ENCODE measurements around the gene PMM2.

The PMM2 gene

DNA sequence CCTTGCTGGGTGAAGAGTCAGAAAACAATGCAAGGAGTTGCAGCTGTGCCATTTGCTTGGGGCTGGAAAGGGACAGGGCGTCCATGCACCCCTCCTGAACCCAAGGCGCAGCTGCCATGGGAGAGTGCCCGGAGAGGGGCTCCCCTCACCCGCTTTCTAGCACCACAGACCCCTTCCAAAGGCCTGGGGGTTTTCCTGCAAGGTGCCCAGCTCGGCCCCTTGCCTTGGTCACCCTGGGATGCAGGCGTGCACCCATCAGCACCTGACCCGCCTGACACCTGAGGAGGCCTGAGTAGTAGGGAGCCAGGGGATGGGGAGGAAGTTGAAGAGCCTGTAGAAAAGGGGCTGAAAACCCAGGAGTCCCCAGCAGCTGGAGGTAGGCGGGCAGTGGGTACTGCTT lies 30.5 kb upstream of the PMM2 start:
- Histone ChIP-seq H3K4me3 (replicated peaks; ENCODE audit: insufficient read depth, low read length) (no peak overlapping the region), H3K27ac (replicated peaks) (no peak overlapping the region), H3K27me3 (ENCODE audit: insufficient read depth, poor library complexity, severe bottlenecking) (no peaks in the 10 kb centered on the region)
- TF ChIP-seq, protein P1, sequence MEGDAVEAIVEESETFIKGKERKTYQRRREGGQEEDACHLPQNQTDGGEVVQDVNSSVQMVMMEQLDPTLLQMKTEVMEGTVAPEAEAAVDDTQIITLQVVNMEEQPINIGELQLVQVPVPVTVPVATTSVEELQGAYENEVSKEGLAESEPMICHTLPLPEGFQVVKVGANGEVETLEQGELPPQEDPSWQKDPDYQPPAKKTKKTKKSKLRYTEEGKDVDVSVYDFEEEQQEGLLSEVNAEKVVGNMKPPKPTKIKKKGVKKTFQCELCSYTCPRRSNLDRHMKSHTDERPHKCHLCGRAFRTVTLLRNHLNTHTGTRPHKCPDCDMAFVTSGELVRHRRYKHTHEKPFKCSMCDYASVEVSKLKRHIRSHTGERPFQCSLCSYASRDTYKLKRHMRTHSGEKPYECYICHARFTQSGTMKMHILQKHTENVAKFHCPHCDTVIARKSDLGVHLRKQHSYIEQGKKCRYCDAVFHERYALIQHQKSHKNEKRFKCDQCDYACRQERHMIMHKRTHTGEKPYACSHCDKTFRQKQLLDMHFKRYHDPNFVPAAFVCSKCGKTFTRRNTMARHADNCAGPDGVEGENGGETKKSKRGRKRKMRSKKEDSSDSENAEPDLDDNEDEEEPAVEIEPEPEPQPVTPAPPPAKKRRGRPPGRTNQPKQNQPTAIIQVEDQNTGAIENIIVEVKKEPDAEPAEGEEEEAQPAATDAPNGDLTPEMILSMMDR (IDR thresholded peaks at IDR 0.05; ENCODE audit: insufficient read depth, low read length), result no peak
- TF ChIP-seq GABPA (IDR thresholded peaks at IDR 0.05; ENCODE audit: low read depth) (no peak), SPI1 (IDR thresholded peaks at IDR 0.05; ENCODE audit: borderline replicate concordance, low read depth) (no peak), POLR2AphosphoS5 (IDR thresholded peaks at IDR 0.05; ENCODE audit: low read depth) (no peak)
- TF ChIP-seq, protein P2, sequence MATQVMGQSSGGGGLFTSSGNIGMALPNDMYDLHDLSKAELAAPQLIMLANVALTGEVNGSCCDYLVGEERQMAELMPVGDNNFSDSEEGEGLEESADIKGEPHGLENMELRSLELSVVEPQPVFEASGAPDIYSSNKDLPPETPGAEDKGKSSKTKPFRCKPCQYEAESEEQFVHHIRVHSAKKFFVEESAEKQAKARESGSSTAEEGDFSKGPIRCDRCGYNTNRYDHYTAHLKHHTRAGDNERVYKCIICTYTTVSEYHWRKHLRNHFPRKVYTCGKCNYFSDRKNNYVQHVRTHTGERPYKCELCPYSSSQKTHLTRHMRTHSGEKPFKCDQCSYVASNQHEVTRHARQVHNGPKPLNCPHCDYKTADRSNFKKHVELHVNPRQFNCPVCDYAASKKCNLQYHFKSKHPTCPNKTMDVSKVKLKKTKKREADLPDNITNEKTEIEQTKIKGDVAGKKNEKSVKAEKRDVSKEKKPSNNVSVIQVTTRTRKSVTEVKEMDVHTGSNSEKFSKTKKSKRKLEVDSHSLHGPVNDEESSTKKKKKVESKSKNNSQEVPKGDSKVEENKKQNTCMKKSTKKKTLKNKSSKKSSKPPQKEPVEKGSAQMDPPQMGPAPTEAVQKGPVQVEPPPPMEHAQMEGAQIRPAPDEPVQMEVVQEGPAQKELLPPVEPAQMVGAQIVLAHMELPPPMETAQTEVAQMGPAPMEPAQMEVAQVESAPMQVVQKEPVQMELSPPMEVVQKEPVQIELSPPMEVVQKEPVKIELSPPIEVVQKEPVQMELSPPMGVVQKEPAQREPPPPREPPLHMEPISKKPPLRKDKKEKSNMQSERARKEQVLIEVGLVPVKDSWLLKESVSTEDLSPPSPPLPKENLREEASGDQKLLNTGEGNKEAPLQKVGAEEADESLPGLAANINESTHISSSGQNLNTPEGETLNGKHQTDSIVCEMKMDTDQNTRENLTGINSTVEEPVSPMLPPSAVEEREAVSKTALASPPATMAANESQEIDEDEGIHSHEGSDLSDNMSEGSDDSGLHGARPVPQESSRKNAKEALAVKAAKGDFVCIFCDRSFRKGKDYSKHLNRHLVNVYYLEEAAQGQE (IDR thresholded peaks at IDR 0.05; ENCODE audit: insufficient replicate concordance, low read depth), result no peak
- DNase-seq (ENCODE audit: low read depth in 1 of 2, low spot score in 1 of 2), result no peak

DNA sequence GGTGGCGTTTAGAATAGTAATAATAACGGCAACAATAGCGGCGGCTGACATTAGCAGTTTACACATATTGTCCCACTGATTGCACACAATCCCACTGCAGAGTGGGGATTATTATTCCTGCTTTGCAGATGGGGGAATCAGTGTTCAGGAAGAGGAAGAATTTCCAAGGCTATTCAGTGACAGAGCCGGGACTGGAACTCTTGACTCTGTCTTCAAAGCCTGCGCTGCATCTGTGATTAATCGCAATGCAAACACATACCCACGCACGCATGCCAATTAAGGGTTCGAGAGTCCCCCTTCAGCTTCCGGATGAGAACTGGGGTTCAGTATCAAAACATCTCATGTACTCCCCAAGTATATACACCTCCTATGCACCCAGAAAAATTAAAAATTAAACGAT lies 29.4 kb upstream of the PMM2 start:
- H3K4me3 ChIP-seq (replicated peaks; ENCODE audit: insufficient read depth, low read length), result no peak overlapping the region
- H3K27ac ChIP-seq (replicated peaks), result no peak overlapping the region
- TF ChIP-seq, protein P2 (IDR thresholded peaks at IDR 0.05; ENCODE audit: insufficient replicate concordance, low read depth), result no peak
- TF ChIP-seq SPI1 (IDR thresholded peaks at IDR 0.05; ENCODE audit: borderline replicate concordance, low read depth) (no peak), GABPA (IDR thresholded peaks at IDR 0.05; ENCODE audit: low read depth) (no peak), POLR2AphosphoS5 (IDR thresholded peaks at IDR 0.05; ENCODE audit: low read depth) (no peak)
- TF ChIP-seq, protein P1 (IDR thresholded peaks at IDR 0.05; ENCODE audit: insufficient read depth, low read length), result no peak
- DNase-seq (ENCODE audit: low read depth in 1 of 2, low spot score in 1 of 2), result no peak
- H3K27me3 ChIP-seq (ENCODE audit: insufficient read depth, poor library complexity, severe bottlenecking), result no peaks in the 10 kb centered on the region

DNA sequence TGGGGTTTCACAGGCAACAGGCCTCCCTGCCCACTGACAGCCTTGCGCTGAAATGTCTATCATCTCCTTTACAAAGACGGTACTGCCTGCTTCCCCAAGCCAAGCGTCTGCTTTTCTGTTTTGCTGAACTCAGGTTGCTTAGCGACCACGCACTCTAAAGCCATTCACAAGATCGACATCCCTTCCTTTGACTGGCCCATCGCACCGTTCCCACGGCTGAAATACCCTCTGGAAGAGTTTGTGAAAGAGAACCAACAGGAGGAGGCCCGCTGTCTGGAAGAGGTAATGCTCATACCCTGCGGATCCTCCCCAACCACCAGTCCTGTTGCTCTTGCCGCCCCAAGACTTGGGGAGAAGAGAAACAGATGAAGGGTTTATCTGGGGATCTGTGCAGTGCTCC lies 28.9 kb upstream of the PMM2 start:
- no peak overlapping the region for H3K4me3 ChIP-seq (replicated peaks; ENCODE audit: insufficient read depth, low read length)
- DNase-seq (ENCODE audit: low read depth in 1 of 2, low spot score in 1 of 2), result no peak
- H3K27ac ChIP-seq (replicated peaks), result no peak overlapping the region
- no peaks in the 10 kb centered on the region for H3K27me3 ChIP-seq (ENCODE audit: insufficient read depth, poor library complexity, severe bottlenecking)
- TF ChIP-seq SPI1 (IDR thresholded peaks at IDR 0.05; ENCODE audit: borderline replicate concordance, low read depth) (no peak), GABPA (IDR thresholded peaks at IDR 0.05; ENCODE audit: low read depth) (no peak), POLR2AphosphoS5 (IDR thresholded peaks at IDR 0.05; ENCODE audit: low read depth) (no peak)

DNA sequence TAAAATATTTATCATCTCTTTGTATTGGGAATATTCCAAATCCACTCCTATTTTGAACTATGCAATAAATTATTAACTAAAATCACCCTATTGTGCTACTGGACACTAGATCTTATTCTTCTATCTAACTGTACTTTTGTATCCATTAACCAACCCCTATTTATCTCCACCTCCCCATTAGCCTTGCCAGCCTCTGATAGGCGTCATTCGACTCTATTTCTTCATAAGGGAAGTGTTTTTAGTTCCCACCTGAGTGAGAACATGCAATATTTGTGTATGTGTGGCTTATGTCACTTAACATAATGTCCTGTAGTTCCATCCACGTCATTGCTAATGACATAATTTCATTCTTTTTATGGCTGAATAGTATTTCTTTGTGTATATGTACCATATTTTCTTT lies 24.1 kb upstream of the PMM2 start:
- TF ChIP-seq SPI1 (IDR thresholded peaks at IDR 0.05; ENCODE audit: borderline replicate concordance, low read depth) (no peak), GABPA (IDR thresholded peaks at IDR 0.05; ENCODE audit: low read depth) (no peak), POLR2AphosphoS5 (IDR thresholded peaks at IDR 0.05; ENCODE audit: low read depth) (no peak)
- TF ChIP-seq, protein P1 (IDR thresholded peaks at IDR 0.05; ENCODE audit: insufficient read depth, low read length), result no peak
- TF ChIP-seq, protein P2 (IDR thresholded peaks at IDR 0.05; ENCODE audit: insufficient replicate concordance, low read depth), result no peak
- Histone ChIP-seq H3K27ac (replicated peaks) (no peak overlapping the region), H3K4me3 (replicated peaks; ENCODE audit: insufficient read depth, low read length) (no peak overlapping the region), H3K27me3 (ENCODE audit: insufficient read depth, poor library complexity, severe bottlenecking) (no peaks in the 10 kb centered on the region)
- no peak for DNase-seq (ENCODE audit: low read depth in 1 of 2, low spot score in 1 of 2)

Data from HL-60 (cell line).